ENCODE data around the gene CR2. TPM values are rescaled to one million over a fixed set of nuclear protein-coding genes. Genes with fewer than 3 reads are reported as not detected.

CR2 gene
- total RNA-seq, 2 donors from 2014 or later: not detected

GRCh38 chr1:207463021-207463420, 8.9 kb downstream of the CR2 start:
- no peak for DNase-seq (ENCODE audit: low spot score)
- TF ChIP-seq CTCF (IDR thresholded peaks at IDR 0.05): no peak
- no peaks in the 10 kb centered on the region for H3K27me3 ChIP-seq
- no peak overlapping the region for H3K27ac ChIP-seq
- H3K9me3 ChIP-seq: no peaks in the 10 kb centered on the region
- no peaks in the 10 kb centered on the region for H3K4me1 ChIP-seq
- no peak overlapping the region for H3K4me3 ChIP-seq
- no peaks in the 10 kb centered on the region for H3K36me3 ChIP-seq

- Histone ChIP-seq H3K36me3 (no peaks in the 10 kb centered on the region), H3K9me3 (no peaks in the 10 kb centered on the region), H3K27me3 (no peaks in the 10 kb centered on the region), H3K4me1 (no peaks in the 10 kb centered on the region), H3K4me3 (no peak overlapping the region), H3K27ac (no peak overlapping the region)
- no peak for DNase-seq (ENCODE audit: low spot score)
- TF ChIP-seq CTCF (IDR thresholded peaks at IDR 0.05): no peak
Observed at GRCh38 chr1:207463571-207463970, 9.4 kb downstream of the CR2 start.

GRCh38 chr1:207470927-207471326, 16.8 kb downstream of the CR2 start:
- no peaks in the 10 kb centered on the region for H3K9me3 ChIP-seq
- H3K4me3 ChIP-seq: no peak overlapping the region
- DNase-seq (ENCODE audit: low spot score): no peak
- H3K27ac ChIP-seq: no peak overlapping the region
- TF ChIP-seq CTCF (IDR thresholded peaks at IDR 0.05): no peak
- no peaks in the 10 kb centered on the region for H3K27me3 ChIP-seq
- no peaks in the 10 kb centered on the region for H3K4me1 ChIP-seq
- no peaks in the 10 kb centered on the region for H3K36me3 ChIP-seq

- H3K36me3 ChIP-seq: no peaks in the 10 kb centered on the region
- no peak overlapping the region for H3K27ac ChIP-seq
- no peaks in the 10 kb centered on the region for H3K4me1 ChIP-seq
- no peaks in the 10 kb centered on the region for H3K27me3 ChIP-seq
- DNase-seq (ENCODE audit: low spot score): no peak
- no peaks in the 10 kb centered on the region for H3K9me3 ChIP-seq
- no peak for TF ChIP-seq CTCF (IDR thresholded peaks at IDR 0.05)
- H3K4me3 ChIP-seq: no peak overlapping the region
Observed at GRCh38 chr1:207474210-207474609, 20.1 kb downstream of the CR2 start.

GRCh38 chr1:207486198-207486597, 32.1 kb downstream of the CR2 start:
- DNase-seq (ENCODE audit: low spot score): no peak
- no peak overlapping the region for H3K4me3 ChIP-seq
- no peaks in the 10 kb centered on the region for H3K9me3 ChIP-seq
- TF ChIP-seq CTCF (IDR thresholded peaks at IDR 0.05): no peak
- no peaks in the 10 kb centered on the region for H3K27me3 ChIP-seq
- no peaks in the 10 kb centered on the region for H3K36me3 ChIP-seq
- no peak overlapping the region for H3K27ac ChIP-seq
- no peaks in the 10 kb centered on the region for H3K4me1 ChIP-seq

- Histone ChIP-seq H3K27me3 (no peaks in the 10 kb centered on the region), H3K27ac (no peak overlapping the region), H3K9me3 (no peaks in the 10 kb centered on the region), H3K4me3 (no peak overlapping the region), H3K4me1 (no peaks in the 10 kb centered on the region), H3K36me3 (no peaks in the 10 kb centered on the region)
- no peak for DNase-seq (ENCODE audit: low spot score)
- no peak for TF ChIP-seq CTCF (IDR thresholded peaks at IDR 0.05)
Observed at GRCh38 chr1:207487636-207488035, 33.5 kb downstream of the CR2 start.

Data from right atrium auricular region (tissue), 2 donors.